ENCODE data around the gene ATP2A3.

DNA sequence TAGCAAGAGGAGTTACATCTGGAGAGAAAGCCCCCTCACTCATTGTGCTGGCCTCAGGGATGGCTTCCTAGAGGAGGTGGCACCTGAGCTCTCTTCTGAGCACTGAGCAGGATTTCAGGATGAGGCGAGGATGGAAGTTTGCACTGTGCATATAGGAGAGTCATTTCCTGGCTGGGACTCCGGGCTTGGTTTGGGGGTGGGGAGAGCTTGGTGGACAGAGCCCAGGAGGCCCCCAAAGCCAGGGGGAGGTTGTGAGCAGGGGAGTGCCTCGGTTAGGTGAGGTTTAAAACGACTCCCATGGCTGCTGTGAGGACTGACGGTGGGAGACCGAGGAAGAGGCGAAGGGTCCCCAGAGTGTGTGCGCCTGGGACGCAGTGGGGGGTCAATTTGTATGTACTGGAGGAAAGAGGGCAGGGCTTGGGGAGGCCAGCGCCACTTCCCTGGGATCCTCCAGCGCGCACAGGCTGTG, 72.6 kb downstream of the ATP2A3 start:
- TF ChIP-seq, protein P1, sequence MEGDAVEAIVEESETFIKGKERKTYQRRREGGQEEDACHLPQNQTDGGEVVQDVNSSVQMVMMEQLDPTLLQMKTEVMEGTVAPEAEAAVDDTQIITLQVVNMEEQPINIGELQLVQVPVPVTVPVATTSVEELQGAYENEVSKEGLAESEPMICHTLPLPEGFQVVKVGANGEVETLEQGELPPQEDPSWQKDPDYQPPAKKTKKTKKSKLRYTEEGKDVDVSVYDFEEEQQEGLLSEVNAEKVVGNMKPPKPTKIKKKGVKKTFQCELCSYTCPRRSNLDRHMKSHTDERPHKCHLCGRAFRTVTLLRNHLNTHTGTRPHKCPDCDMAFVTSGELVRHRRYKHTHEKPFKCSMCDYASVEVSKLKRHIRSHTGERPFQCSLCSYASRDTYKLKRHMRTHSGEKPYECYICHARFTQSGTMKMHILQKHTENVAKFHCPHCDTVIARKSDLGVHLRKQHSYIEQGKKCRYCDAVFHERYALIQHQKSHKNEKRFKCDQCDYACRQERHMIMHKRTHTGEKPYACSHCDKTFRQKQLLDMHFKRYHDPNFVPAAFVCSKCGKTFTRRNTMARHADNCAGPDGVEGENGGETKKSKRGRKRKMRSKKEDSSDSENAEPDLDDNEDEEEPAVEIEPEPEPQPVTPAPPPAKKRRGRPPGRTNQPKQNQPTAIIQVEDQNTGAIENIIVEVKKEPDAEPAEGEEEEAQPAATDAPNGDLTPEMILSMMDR (IDR thresholded peaks at IDR 0.05), result no peak
- TF ChIP-seq POLR2A (IDR thresholded peaks at IDR 0.05), result no peak

All from prostate gland (tissue), 2 donors.